Lung (tissue), 12 donors: ENCODE data around the gene SLC22A23. TPM values are rescaled to one million over a fixed set of nuclear protein-coding genes. Genes with fewer than 3 reads are reported as not detected.

Experiments
- ATAC-seq: fragments of 200-7000 bp; cut with Tn5 transposase; one replicate; pipeline ENCODE4 v1.9.1; 2020; ENCODE audit warnings: moderate number of reproducible peaks; ENCODE audit not compliant: insufficient read depth, low FRiP score
- DNase-seq, 3 donors: peaks; one replicate each; pipeline ENCODE4 v3.0.0-alpha.2; 2013 to 2017
- H3K27ac ChIP-seq, 2 donors: one replicate each; pipeline ENCODE4 v1.5.1; 2013; ENCODE audit warnings: mild to moderate bottlenecking in 2 of 2, moderate library complexity in 2 of 2, control low read depth in 1 of 2, inconsistent platforms in 1 of 2, low read depth in 1 of 2, low read length in 1 of 2
- H3K27me3 ChIP-seq, 3 donors: one replicate each; pipeline ENCODE4 v1.5.1; 2013; ENCODE audit warnings: low read length in 2 of 3; ENCODE audit not compliant: control insufficient read depth in 3 of 3, insufficient read depth in 3 of 3
- H3K36me3 ChIP-seq, 4 donors: one replicate each; pipeline ENCODE4 v1.5.1; 2013; ENCODE audit warnings: low read length in 4 of 4, mild to moderate bottlenecking in 1 of 4, moderate library complexity in 1 of 4; ENCODE audit not compliant: control insufficient read depth in 4 of 4, insufficient read depth in 4 of 4
- H3K4me1 ChIP-seq, 5 donors: one replicate each; pipeline ENCODE4 v1.5.1; 2013; ENCODE audit warnings: low read length in 5 of 5, mild to moderate bottlenecking in 2 of 5, moderate library complexity in 1 of 5; ENCODE audit not compliant: control insufficient read depth in 5 of 5, insufficient read depth in 5 of 5
- H3K4me3 ChIP-seq: one replicate; pipeline ENCODE4 v1.5.1; 2013; ENCODE audit warnings: mild to moderate bottlenecking, control low read depth, moderate library complexity
- H3K9ac ChIP-seq, 2 donors: one replicate each; pipeline ENCODE4 v1.5.1; 2013; ENCODE audit warnings: low read length in 2 of 2, control low read depth in 1 of 2; ENCODE audit not compliant: insufficient read depth in 1 of 2
- H3K9me3 ChIP-seq, 4 donors: one replicate each; pipeline ENCODE4 v1.5.1; 2013; ENCODE audit warnings: low read length in 3 of 4, mild to moderate bottlenecking in 1 of 4, moderate library complexity in 1 of 4; ENCODE audit not compliant: control insufficient read depth in 4 of 4, insufficient read depth in 3 of 4
- CTCF ChIP-seq: IDR thresholded peaks from 2 replicates; pipeline ENCODE4 v1.5.1; 2012; ENCODE audit warnings: mild to moderate bottlenecking; ENCODE audit errors: control extremely low read depth, extremely low read depth
- WGBS, 2 donors: extraction: QIAGEN DNeasy Blood & Tissue Kit; methylation state at CpG; one replicate each; pipeline ENCODE4 v1.1.7; 2013; 5-methylcytosine and 5-hydroxymethylcytosine counted together
- polyA plus RNA-seq, 2 donors: library from polyadenylated mRNA; stranded (reverse); fragments of 200-250 nt; gene quantifications; one replicate each; pipeline ENCODE4 v1.2.1, GENCODE V29; 2013
- total RNA-seq, 2 donors: library from RNA; depleted of rRNA in 1 of 2; stranded (reverse); fragments of >200 nt in 1 of 2; gene quantifications; one replicate each; pipeline ENCODE4 v1.2.1, GENCODE V29; 2014 to 2021
- donor health status: control.
- donor health status: control.
- donor health status: Bipolar disorder and iron deficiency.
- donor health status: healthy.
- donor health status: DM: yes; HTN: yes; CAD: no.

The SLC22A23 gene
- total and polyA plus RNA-seq, 4 donors: 6.6 to 45.6 (median 24.1) TPM

- Histone ChIP-seq H3K27ac (no peak overlapping the region), H3K9ac (no peak overlapping the region), H3K4me3 (no peak overlapping the region), H3K4me1 (peaks cover 0 to 43% (median 6%) of the 10 kb centered on the region in 5 donors), H3K36me3 (peaks cover 0 to 7% (median 3%) of the 10 kb centered on the region in 4 donors), H3K9me3 (peaks cover 0 to 4% (median 0%) of the 10 kb centered on the region in 4 donors), H3K27me3 (no peaks in the 10 kb centered on the region)
- no peak for TF ChIP-seq CTCF
- no peak for ATAC-seq
- DNase-seq: no peak
Observed at GRCh38 chr6:3407840-3408239, 49.0 kb downstream of the SLC22A23 start.

- WGBS, 2 donors: 75 to 86% methylated on average over 3 of the region's 3 CpGs
- DNase-seq: no peak
- peaks cover 0 to 49% (median 10%) of the 10 kb centered on the region in 5 donors for H3K4me1 ChIP-seq
- H3K36me3 ChIP-seq: peaks cover 0 to 4% (median 0%) of the 10 kb centered on the region in 4 donors
- H3K9me3 ChIP-seq: no peaks in the 10 kb centered on the region
- no peak for TF ChIP-seq CTCF
- ATAC-seq: no peak
- no peak overlapping the region for H3K9ac ChIP-seq
- no peak overlapping the region for H3K27ac ChIP-seq
- no peaks in the 10 kb centered on the region for H3K27me3 ChIP-seq
- no peak overlapping the region for H3K4me3 ChIP-seq
Observed at GRCh38 chr6:3406891-3407809, 49.7 kb downstream of the SLC22A23 start.

- H3K9me3 ChIP-seq: no peaks in the 10 kb centered on the region
- no peaks in the 10 kb centered on the region for H3K27me3 ChIP-seq
- TF ChIP-seq CTCF: no peak
- 58 to 65% methylated on average over 9 of the region's 9 CpGs for WGBS, 2 donors
- peaks cover 0 to 4% (median 0%) of the 10 kb centered on the region in 4 donors for H3K36me3 ChIP-seq
- DNase-seq (peak in 2 of 3 donors; percentile 80 to 91), ATAC-seq (no peak)
- no peak overlapping the region for H3K4me3 ChIP-seq
- peak overlapping the region in 1 of 2 donors; percentile 59 for H3K27ac ChIP-seq
- peaks cover 0 to 49% (median 10%) of the 10 kb centered on the region in 5 donors for H3K4me1 ChIP-seq
- H3K9ac ChIP-seq: no peak overlapping the region
Observed at GRCh38 chr6:3406362-3406821, 50.5 kb downstream of the SLC22A23 start.
